ENCODE measurements around the gene CLDN10.

Gene CLDN10

DNA sequence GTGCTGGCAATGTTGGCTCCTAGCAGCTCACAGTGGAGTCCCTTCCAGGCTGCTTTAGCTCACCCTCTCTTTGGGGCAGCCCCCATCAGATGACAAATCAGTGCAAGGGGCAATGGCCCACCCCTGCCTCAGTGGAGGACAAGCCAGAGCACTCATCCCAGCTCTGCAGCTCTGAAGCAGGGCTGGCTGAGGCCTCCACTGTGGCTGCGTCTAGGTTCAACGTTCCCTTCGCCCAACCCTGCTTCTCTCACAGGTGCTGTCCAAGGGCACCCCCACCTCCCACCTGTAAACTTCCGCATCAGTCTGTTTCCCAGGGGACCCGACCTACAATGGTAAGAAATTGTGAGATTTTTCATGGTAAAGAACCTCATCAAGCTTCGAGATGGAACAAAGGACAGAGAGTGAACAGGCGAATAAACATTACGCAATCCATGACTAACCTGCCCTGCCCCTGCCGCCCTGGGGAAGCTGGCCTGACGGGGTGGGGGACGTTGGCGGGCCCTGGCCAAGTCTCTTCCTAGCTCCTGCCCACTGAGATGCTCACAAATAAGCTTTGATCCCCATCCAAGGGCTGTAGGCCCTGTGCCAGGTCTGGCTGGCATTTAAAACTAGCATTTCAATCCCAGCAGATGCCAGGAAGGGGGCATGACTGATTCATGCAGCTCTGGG is 51.5 kb downstream of the CLDN10 start:
- DNase-seq (ENCODE audit: low read depth): no peak

DNA sequence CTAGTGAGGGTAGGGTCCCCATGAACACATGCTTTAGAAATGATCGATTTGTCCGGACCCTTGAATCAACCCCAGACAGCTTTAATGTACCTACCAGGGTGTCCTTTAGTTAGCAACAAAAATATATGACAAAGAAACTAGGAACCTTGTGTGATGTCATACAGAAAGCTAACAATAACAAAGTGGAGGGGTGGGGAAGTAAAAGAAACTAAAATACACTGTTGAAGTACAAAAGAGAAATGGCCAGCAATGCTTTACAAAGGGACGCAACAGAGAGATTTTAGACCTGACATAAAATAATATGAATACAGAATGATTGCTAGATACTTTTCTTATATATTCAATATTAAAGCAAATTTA is 52.0 kb downstream of the CLDN10 start:
- DNase-seq (ENCODE audit: low read depth): no peak

DNA sequence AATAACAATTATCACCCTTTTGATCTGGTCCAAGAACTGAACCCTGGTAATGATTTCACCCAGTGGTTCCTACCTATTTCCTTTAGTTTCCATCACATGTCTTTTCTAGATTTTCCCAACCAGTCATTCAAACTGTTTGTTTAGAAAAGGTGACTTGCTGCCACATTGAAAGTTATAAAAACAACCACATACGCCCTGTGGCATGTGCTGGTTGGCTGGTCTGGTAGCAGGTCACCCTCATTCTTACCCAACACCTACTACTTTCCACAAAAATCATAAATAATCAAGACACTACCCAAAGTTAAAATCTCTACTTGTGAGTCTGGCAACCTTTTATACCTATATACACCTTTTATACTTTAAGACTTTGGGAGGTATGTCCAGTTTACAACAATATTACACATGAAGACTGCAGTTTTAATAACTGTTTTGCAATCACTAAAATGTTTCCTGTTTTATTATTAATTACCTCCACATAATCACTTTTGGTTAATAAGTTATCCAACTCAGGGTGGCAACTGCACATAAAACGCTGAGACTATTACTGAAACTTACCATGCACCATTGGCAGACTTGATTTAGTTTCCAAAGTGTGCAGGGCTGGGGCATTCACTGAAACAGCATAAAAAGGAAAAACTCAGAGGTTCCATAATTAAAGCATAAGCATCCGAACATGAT is 53.1 kb downstream of the CLDN10 start:
- no peak for DNase-seq (ENCODE audit: low read depth)

DNA sequence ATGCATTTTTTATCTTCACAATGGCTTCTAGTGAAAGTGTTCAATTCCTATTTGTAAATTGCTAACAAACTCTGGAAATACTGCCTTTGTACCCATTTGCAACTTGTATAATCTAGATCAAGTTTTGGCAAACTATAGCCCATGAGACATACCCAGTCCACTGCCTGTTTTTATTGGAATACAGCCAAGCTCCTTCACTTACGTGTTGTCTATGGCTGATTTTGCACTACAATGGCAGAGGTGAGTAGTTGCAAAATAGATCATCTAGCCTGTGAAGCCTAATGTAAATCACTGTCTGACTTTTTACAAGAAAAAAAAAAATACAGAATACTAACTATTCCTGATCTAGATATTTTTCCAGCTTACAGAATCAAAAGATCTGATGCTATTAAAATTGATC is 54.8 kb downstream of the CLDN10 start:
- no peak for DNase-seq (ENCODE audit: low read depth)

DNA sequence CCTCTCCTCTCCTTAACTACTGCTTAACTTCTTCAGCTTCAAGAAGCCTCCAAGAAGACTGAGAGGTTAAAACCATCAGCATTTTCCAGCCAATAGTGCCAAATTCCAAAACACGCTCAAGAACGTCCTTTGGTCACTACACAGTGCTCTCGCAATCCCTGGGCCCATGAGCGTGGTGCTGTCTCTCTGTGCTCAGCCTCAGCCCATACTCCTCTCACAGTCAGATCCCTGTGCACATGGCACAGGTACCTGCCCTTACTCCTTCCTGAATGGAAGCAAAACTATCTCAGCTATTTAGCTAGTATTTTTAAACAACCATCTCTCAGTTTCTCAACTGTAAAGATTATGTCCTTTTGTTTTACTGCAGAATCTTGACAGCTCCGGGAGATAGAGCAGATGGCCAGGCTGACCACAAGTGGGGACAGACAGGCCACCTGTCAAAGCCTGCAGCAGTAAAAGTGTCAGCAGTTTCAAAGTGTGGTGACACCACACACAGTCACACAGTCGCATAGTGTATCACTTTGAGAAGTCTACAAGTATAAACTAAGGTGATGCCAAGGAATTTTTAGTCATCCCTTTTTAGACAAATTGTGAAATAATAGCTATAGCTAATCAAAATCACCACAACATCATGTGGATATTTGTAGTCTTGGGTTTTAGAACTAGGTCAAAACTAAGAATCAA is 56.3 kb downstream of the CLDN10 start:
- no peak for DNase-seq (ENCODE audit: low read depth)

DNA sequence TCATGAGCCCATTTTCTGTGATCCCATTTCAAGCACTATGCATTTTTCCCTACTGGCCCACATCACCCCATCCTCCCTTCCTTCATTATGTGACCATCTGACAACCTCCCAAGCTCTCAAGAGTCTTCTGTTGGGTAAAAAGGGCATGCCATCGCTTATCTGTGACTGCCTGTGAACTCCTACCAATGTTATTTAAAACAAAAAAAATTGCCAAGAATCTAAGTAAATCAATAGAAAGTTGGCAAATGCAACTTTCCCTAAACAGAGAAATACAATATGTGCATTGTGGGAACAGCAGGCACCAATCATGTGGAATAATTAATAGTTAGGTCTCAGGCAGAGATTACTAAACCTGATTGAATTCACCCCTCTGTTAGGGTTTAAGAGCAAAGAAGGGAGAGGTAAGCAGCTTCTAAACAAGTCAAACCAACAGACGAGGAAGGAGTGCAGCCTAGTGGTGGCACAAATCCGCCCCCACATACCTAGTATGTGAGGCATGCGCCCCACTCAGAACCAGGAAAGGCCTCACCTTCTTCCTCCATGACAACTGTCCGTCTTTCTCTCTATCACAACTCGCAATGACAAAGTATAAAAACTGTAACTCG is 62.2 kb downstream of the CLDN10 start:
- no peak for DNase-seq (ENCODE audit: low read depth)

DNA sequence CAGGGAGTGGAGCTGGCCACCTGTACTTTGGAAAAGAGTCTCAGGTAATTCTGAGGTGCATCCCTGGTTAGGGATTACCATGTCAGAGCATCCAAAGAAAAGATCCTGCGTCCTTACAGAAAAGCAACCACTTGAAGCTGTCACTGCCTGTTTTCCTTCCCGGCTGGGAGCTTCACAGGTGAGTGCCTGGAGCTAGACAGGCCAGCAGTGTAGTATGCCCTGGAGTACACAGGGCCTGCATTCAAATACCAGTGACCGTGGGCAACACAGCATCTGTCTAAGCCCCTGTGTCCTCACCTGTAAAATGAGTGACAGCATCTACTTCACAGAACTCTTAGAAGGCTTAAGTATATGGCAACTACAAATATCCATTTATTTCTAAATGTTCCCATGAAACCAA is 63.0 kb downstream of the CLDN10 start:
- DNase-seq (ENCODE audit: low read depth): no peak

DNA sequence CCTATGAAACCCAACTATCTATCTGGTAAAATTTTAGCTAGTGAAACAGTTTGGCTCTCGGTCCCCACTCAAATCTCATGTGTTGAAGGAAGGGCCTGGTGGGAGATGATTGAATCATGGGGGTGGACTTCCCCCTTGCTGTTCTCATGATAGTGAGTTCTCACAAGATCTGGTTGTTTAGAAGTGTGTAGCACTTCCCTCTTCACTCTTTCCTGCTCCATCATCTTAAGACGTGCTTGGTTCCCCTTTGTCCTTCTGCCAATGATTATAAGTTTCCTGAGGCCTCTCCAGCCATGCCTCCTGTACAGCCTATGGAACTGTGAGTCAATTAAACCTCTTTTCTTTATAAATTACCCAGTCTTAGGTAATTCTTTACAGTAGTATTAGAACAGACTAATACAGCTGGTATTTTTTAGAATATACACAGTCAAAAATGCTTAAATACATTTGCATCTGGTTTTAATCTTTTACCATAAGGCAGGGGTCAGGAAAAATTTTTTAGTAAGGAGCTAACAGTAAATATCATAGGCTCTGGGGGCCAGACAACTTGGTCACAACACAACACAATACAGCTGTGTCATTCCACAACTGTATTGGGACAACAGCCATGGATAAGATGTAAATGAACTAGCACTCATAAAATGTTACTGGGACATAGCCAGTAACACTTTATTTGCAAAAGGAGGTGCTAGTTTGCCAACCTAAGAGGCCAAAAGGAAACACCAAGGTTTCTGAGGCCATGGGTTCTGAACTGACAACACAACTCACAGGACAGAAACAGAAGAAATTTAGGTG is 67.7 kb downstream of the CLDN10 start:
- DNase-seq (ENCODE audit: low read depth): no peak

DNA sequence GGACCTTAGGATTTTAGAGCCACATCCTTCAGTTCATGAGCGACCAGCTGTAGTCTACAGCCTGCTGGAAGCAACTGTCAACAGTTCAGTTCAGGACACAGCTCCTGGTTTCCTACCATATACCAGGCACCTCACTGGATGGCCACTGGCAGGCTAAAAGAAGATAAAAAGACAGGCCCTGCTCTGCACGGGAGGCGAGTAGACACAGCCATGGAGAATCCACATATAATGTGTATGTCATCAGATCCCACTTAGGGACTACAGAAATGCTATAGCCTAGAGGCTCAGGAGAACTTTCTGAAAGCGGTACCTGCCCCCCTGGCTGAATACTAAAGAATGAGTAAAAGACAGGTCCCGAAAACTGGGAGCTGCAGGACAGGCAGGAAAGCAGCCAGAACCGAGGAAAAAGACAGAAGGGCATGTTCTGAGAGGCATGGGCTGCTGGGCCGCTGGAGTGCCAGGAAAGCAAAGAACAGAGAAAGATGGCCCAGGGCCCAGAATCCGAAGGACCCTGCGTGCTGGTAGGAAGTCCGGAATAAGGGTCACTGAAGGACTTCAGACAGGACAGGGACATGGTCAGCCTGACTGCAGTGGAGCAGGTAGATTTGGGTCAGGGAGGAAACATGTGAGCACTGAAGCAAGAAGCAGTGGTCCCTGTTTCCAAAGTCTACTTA is 68.4 kb downstream of the CLDN10 start:
- no peak for DNase-seq (ENCODE audit: low read depth)

DNA sequence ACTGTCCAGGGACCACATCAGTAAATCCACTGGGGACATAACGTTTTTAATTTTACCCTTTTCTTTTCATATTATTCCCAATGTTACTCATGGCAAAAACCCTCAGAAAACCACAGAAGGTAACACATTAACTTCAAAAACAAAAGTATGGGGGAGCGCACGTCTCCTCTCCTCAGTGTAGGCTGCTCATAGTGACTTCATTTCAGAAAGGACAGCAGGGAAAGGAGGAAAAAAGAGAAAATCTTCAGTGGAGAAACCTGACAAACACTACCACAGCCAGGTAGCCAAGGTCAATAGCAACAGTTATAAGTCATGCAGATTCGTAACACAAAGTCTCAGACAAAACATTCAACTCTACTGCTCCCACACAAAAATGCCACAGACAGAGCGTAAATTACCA is 70.6 kb downstream of the CLDN10 start:
- no peak for DNase-seq (ENCODE audit: low read depth)

DNA sequence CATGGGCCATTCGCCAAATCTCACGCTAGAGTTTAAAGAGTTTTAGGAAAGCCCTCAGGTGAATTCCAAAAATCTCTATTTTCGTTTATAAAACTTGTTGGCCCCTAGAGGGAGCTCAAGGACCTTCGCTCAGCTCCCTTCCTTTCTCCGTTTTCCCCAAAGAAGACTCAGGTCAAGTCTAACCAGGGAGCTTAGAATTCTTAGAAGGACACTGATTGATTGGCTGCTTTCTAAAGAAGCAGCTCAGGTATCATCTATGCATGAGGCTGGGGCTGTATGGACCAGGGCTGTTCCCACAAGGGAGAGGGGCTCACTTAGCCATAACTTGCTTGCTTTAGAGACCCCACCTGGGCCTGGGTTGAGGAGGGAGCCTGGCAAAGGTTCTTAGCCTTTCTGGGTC is 71.5 kb downstream of the CLDN10 start:
- no peak for DNase-seq (ENCODE audit: low read depth)

DNA sequence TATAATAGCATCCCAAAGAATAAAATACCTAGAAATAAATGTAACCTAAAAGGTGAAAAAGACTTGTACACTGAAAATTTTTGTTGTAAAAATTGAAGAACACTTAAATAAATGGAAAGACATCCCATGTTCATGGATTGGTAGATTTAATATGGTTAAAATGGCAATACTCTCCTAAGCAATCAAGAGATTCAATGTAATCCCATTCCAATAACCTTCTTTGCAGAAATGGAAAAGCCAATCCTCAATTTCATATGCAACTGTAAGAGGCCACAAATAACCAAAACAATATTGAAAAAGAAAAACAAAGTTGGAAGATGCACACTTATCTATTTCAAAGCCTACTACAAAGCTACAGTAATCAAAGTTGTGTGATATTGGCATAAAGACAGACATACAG is 74.2 kb downstream of the CLDN10 start:
- no peak for DNase-seq (ENCODE audit: low read depth)

DNA sequence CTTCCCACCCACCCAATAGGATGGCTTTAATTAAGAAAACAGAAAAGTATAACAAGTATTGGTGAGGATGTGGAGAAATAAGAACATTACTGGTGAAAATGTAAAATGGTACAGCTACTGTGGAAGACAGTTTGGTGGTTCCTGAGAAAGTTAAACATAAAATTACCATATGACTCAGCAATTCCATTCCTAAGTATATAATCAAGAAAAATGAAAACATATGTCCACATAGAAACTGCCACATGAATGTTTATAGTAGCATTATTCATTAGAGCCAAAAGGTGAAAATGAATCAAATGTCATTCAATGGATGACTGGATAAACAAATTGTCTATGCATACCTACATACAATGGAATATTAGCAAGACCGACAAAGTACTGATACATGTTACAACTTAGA is 75.1 kb downstream of the CLDN10 start:
- DNase-seq (ENCODE audit: low read depth): no peak

DNA sequence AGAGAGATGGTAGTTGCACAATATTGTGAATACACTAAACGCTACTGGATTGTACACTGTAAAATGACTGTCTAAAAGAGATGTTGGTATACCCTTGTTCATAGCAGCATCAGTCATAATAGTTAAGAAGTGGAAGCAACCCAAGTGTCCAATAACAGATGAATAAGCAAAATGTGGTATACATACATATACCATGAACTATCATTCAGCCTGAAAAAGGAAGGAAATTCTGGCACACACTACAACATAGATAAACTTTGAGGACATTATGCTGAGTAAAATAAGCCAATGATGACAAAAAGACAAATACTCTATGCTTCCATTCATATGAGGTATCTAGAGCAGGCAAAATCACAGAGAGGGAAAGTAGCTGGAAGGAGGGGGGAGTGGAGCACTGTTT is 76.0 kb downstream of the CLDN10 start:
- no peak for DNase-seq (ENCODE audit: low read depth)

DNA sequence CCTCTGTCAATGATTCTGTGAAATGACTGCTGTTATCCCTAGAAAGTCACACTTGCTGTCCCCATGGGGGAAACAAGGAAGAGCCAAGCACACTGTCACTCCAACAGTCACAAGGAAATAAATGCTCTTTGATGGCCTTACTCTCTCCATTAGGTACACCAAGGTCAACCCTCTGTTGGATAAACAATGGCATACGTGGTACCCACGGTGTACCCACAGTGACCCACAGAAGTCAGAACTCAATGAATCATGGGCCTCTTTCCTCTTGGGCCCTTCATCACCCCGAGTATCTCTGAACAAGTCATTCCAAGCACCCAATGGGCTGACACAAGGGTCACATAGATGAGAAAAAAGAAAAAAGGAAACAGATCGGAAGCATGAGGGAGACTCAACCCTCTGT is 76.6 kb downstream of the CLDN10 start:
- no peak for DNase-seq (ENCODE audit: low read depth)

Data from GM04504 (cell line).